OCI-LY7 (cell line): ENCODE data around the gene PNPLA1. TPM values are rescaled to one million over a fixed set of nuclear protein-coding genes. Genes with fewer than 3 reads are reported as not detected.

ENCODE experiments used
- BruUV-seq: library from RNA; stranded (reverse); fragments of 400-500 nt; replicated peaks from 2 replicates; lab custom pipeline; 2021; lab: Mats Ljungman, UMichigan
- CTCF ChIA-PET: fragments of 300-600 bp; sonication (Branson Sonifier 250); formaldehyde crosslinking; loops from one replicate; lab custom pipeline; 2022; ENCODE audit warnings: antibody characterized with exemption; ENCODE audit not compliant: unreplicated experiment; lab: Charles Lee
- POLR2A ChIA-PET: fragments of 300-600 bp; sonication (Branson Sonifier 250); formaldehyde crosslinking; loops from one replicate; lab custom pipeline; 2022; ENCODE audit warnings: antibody characterized with exemption; lab: Charles Lee
- DNase-seq: peaks from one replicate; pipeline ENCODE4 v3.0.0-alpha.2; 2015; ENCODE audit warnings: low spot score
- H2AFZ ChIP-seq: fragments of 200-600 bp; sonication (generic), shearing (Covaris generic); 2 replicates; pipeline ENCODE4 v1.6.1; 2014; ENCODE audit warnings: mild to moderate bottlenecking, antibody characterized with exemption, low read length, moderate library complexity
- H3K27ac ChIP-seq: fragments of 200-600 bp; sonication (generic); 2 replicates; pipeline ENCODE4 v1.5.1; 2014; ENCODE audit warnings: mixed run types, low read depth, mild to moderate bottlenecking, moderate library complexity, low read length, inconsistent platforms; ENCODE audit not compliant: poor library complexity, severe bottlenecking
- H3K36me3 ChIP-seq: fragments of 200-600 bp; sonication (generic); 2 replicates; pipeline ENCODE4 v1.6.1; 2014; ENCODE audit warnings: mild to moderate bottlenecking, antibody characterized with exemption, low read length, moderate library complexity, mixed read lengths; ENCODE audit not compliant: insufficient read depth
- H3K4me1 ChIP-seq: fragments of 200-600 bp; sonication (generic); 2 replicates; pipeline ENCODE4 v1.5.1; 2014; ENCODE audit warnings: mild to moderate bottlenecking, low read length; ENCODE audit not compliant: insufficient read depth, poor library complexity, severe bottlenecking
- H3K4me2 ChIP-seq: fragments of 200-600 bp; sonication (generic); 2 replicates; pipeline ENCODE4 v1.6.1; 2014; ENCODE audit warnings: mild to moderate bottlenecking, low read length
- H3K4me3 ChIP-seq: fragments of 200-600 bp; sonication (generic); 2 replicates; pipeline ENCODE4 v1.5.1; 2014; ENCODE audit warnings: mild to moderate bottlenecking, low read depth, low read length; ENCODE audit not compliant: poor library complexity, severe bottlenecking
- H3K79me2 ChIP-seq: fragments of 200-600 bp; sonication (generic); 2 replicates; pipeline ENCODE4 v1.6.1; 2016; ENCODE audit warnings: low read depth, mild to moderate bottlenecking, low read length, moderate library complexity, mixed read lengths; ENCODE audit not compliant: insufficient read depth
- H3K9me2 ChIP-seq: fragments of 200-600 bp; sonication (generic); 2 replicates; pipeline ENCODE4 v1.6.1; 2016; ENCODE audit warnings: mild to moderate bottlenecking, low read length, mixed read lengths; ENCODE audit not compliant: insufficient read depth
- H3K9me3 ChIP-seq: fragments of 200-600 bp; sonication (generic); 2 replicates; pipeline ENCODE4 v1.6.1; 2014; ENCODE audit warnings: mild to moderate bottlenecking, mixed run types, low read length, mixed read lengths
- H4K20me1 ChIP-seq: fragments of 200-600 bp; sonication (generic); 2 replicates; pipeline ENCODE4 v1.6.1; 2014; ENCODE audit warnings: mild to moderate bottlenecking, antibody characterized with exemption, low read length, moderate library complexity, mixed read lengths; ENCODE audit not compliant: insufficient read depth
- EZH2phosphoT487 ChIP-seq: fragments of 200-600 bp; sonication (generic); IDR thresholded peaks from 2 replicates; pipeline ENCODE4 v1.6.1; 2018; ENCODE audit warnings: low read depth, borderline replicate concordance, mild to moderate bottlenecking, mixed run types, antibody characterized with exemption, low read length, moderate library complexity, mixed read lengths
- intact Hi-C: fragments of 100-400 bp; cut with micrococcal nuclease; formaldehyde crosslinking; loops from one replicate; pipeline ENCODE4 v1.10.0; 2022; ENCODE audit not compliant: unreplicated experiment
- total RNA-seq, 2 experiments: library from RNA; depleted of rRNA in 1 of 2; stranded (reverse); fragments of >200 nt in 1 of 2; shearing (Covaris generic) in 1 of 2; gene quantifications; 2 replicates each; pipeline ENCODE4 v1.2.3, GENCODE V29; 2014 to 2022
- TF ChIP-seq, protein P1 (sequence below): fragments of 200-600 bp; sonication (generic); conservative IDR thresholded peaks from 2 replicates; pipeline ENCODE4 v1.5.1; 2014; ENCODE audit warnings: mild to moderate bottlenecking, antibody characterized with exemption, low read length, moderate library complexity, mixed read lengths

The PNPLA1 gene
- total RNA-seq, 2 experiments from 2014 or later: not detected

DNA sequence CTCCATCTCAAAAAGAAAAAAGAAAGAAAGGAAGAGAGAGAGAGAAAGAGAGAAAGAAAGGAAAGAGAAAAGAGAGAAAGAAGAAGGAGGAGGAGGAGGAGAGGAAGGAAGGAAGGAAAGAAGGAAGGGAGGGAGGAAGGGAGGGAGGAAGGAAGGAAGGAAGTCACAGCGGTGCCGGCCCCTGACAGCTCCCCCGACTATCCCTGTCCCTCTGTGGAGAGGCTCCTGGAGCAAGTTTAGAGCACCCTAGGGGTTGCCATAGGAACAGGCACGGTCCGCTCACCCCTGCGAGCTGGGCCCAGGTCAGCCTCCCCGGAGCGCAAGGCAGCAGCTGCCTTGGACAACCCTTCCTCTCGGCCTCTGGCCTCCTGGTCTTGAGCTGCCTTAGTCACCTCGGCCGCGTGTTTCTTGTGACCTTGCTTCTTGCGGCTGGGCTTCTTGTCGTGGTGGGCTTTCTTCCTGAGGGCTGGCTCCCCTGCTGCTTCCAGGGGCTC lies 60.0 kb downstream of the PNPLA1 start:
- no peaks in the 10 kb centered on the region for H3K9me3 ChIP-seq
- CTCF ChIA-PET: no interaction called here
- intact Hi-C loops: no loop called here

GRCh38 chr6:36330366-36330765 lies 60.5 kb downstream of the PNPLA1 start:
- BruUV-seq: no TSS peak
- TF ChIP-seq EZH2phosphoT487: no peak
- TF ChIP-seq, protein P1, sequence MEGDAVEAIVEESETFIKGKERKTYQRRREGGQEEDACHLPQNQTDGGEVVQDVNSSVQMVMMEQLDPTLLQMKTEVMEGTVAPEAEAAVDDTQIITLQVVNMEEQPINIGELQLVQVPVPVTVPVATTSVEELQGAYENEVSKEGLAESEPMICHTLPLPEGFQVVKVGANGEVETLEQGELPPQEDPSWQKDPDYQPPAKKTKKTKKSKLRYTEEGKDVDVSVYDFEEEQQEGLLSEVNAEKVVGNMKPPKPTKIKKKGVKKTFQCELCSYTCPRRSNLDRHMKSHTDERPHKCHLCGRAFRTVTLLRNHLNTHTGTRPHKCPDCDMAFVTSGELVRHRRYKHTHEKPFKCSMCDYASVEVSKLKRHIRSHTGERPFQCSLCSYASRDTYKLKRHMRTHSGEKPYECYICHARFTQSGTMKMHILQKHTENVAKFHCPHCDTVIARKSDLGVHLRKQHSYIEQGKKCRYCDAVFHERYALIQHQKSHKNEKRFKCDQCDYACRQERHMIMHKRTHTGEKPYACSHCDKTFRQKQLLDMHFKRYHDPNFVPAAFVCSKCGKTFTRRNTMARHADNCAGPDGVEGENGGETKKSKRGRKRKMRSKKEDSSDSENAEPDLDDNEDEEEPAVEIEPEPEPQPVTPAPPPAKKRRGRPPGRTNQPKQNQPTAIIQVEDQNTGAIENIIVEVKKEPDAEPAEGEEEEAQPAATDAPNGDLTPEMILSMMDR: no peak
- intact Hi-C loops: no loop called here
- DNase-seq: no peak
- Histone ChIP-seq H3K27ac (no peak overlapping the region), H2AFZ (no peak overlapping the region), H4K20me1 (no peaks in the 10 kb centered on the region), H3K9me2 (no peaks in the 10 kb centered on the region), H3K4me2 (no peak overlapping the region), H3K4me3 (no peak overlapping the region), H3K9me3 (no peaks in the 10 kb centered on the region), H3K4me1 (no peaks in the 10 kb centered on the region), H3K36me3 (no peaks in the 10 kb centered on the region), H3K79me2 (no peaks in the 10 kb centered on the region)
- CTCF ChIA-PET: no interaction called here
- POLR2A ChIA-PET: no interaction called here

More for the DNA sequence above, 60.0 kb downstream of the PNPLA1 start:
- no peak overlapping the region for H3K4me3 ChIP-seq
- no TSS peak for BruUV-seq
- POLR2A ChIA-PET: no interaction called here
- H4K20me1 ChIP-seq: no peaks in the 10 kb centered on the region
- H3K4me2 ChIP-seq: no peak overlapping the region
- H2AFZ ChIP-seq: no peak overlapping the region
- DNase-seq: no peak
- no peaks in the 10 kb centered on the region for H3K79me2 ChIP-seq
- no peak overlapping the region for H3K27ac ChIP-seq
- TF ChIP-seq EZH2phosphoT487: no peak
- TF ChIP-seq, protein P1: no peak
- H3K36me3 ChIP-seq: no peaks in the 10 kb centered on the region
- no peaks in the 10 kb centered on the region for H3K4me1 ChIP-seq
- H3K9me2 ChIP-seq: no peaks in the 10 kb centered on the region

DNA sequence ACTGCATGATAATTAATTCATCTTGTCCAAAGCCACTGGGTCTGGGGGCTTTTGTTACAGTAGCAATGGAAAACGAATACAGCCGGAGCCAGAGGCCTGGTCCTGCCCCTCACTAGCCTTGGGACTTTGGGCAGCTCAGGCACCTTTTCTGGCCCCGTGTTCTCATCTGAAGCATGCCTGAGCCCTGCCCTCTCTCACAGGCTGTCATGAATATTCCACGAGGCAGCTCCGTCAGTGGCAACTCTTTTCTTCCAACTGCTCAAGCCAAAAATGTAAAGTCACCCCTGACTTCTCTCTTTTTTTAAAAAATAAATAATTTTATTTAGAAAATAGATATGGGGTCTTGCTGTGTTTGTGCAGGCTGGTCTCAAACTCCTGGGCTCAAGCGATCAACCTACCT lies 61.5 kb downstream of the PNPLA1 start:
- no peak overlapping the region for H2AFZ ChIP-seq
- H3K79me2 ChIP-seq: no peaks in the 10 kb centered on the region
- H3K9me3 ChIP-seq: no peaks in the 10 kb centered on the region
- no peak overlapping the region for H3K4me3 ChIP-seq
- no peak overlapping the region for H3K4me2 ChIP-seq
- ChIA-PET POLR2A (no interaction called here), CTCF (no interaction called here)
- no peaks in the 10 kb centered on the region for H4K20me1 ChIP-seq
- no peaks in the 10 kb centered on the region for H3K9me2 ChIP-seq
- no TSS peak for BruUV-seq
- H3K36me3 ChIP-seq: no peaks in the 10 kb centered on the region
- TF ChIP-seq EZH2phosphoT487: no peak
- TF ChIP-seq, protein P1: no peak
- H3K4me1 ChIP-seq: no peaks in the 10 kb centered on the region
- no peak for DNase-seq
- intact Hi-C loops: no loop called here
- no peak overlapping the region for H3K27ac ChIP-seq
